ENCODE measurements around the gene ANAPC4.

The ANAPC4 gene

GRCh38 chr4:25443851-25444250 lies 66.8 kb downstream of the ANAPC4 start:
- TF ChIP-seq CTCF (IDR thresholded peaks at IDR 0.05; ENCODE audit: insufficient read depth, missing control alignments), result no peak
- no peak for FAIRE-seq
- DNase-seq (ENCODE audit: insufficient read length, low spot score), result no peak

GRCh38 chr4:25446611-25447010 lies 69.5 kb downstream of the ANAPC4 start:
- no peak for TF ChIP-seq CTCF (IDR thresholded peaks at IDR 0.05; ENCODE audit: insufficient read depth, missing control alignments)
- FAIRE-seq (no peak), DNase-seq (ENCODE audit: insufficient read length, low spot score) (no peak)

GRCh38 chr4:25448379-25449109 lies 71.5 kb downstream of the ANAPC4 start:
- no peak for TF ChIP-seq CTCF (IDR thresholded peaks at IDR 0.05; ENCODE audit: insufficient read depth, missing control alignments)
- FAIRE-seq, result no peak
- no peak for DNase-seq (ENCODE audit: insufficient read length, low spot score)

- TF ChIP-seq CTCF (IDR thresholded peaks at IDR 0.05; ENCODE audit: insufficient read depth, missing control alignments), result no peak
- DNase-seq (ENCODE audit: insufficient read length, low spot score), result no peak
- FAIRE-seq, result no peak
Observed at GRCh38 chr4:25449270-25449669, 72.2 kb downstream of the ANAPC4 start.

- TF ChIP-seq CTCF (IDR thresholded peaks at IDR 0.05; ENCODE audit: insufficient read depth, missing control alignments), result no peak
- FAIRE-seq, result no peak
- no peak for DNase-seq (ENCODE audit: insufficient read length, low spot score)
Observed at GRCh38 chr4:25449688-25450087, 72.6 kb downstream of the ANAPC4 start.

- DNase-seq (ENCODE audit: insufficient read length, low spot score), result no peak
- no peak for FAIRE-seq
- no peak for TF ChIP-seq CTCF (IDR thresholded peaks at IDR 0.05; ENCODE audit: insufficient read depth, missing control alignments)
Observed at GRCh38 chr4:25450491-25450901, 73.4 kb downstream of the ANAPC4 start.

GRCh38 chr4:25451676-25452075 lies 74.6 kb downstream of the ANAPC4 start:
- TF ChIP-seq CTCF (IDR thresholded peaks at IDR 0.05; ENCODE audit: insufficient read depth, missing control alignments), result no peak
- FAIRE-seq (no peak), DNase-seq (ENCODE audit: insufficient read length, low spot score) (no peak)
